GM21529 (cell line): ENCODE measurements around the gene KIF26B.

Experiments used
- ATAC-seq: cut with Tn5 transposase; IDR thresholded peaks from one replicate; pipeline ENCODE4 v1.9.1; 2021; ENCODE audit not compliant: unreplicated experiment

Gene KIF26B

DNA sequence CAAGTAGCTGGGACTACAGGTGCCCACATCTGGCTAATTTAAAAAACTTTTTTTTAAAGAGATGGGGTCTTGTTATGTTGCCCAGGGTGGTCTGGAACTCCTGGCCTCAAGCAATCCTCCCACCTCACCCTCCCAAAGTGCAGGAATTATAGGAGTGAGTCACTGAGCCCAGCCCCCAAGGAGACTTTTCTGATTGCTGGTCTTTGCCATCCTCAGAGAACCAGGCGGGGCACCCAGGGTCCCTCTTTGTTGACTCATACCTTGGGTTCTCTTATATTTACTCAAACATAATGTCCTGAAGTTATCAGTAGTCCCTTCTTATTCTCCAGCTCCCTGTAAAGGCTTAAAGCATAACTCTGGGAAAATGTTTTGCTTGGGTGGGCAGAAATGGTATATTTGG lies 51.1 kb downstream of the KIF26B start:
- ATAC-seq, result no peak

DNA sequence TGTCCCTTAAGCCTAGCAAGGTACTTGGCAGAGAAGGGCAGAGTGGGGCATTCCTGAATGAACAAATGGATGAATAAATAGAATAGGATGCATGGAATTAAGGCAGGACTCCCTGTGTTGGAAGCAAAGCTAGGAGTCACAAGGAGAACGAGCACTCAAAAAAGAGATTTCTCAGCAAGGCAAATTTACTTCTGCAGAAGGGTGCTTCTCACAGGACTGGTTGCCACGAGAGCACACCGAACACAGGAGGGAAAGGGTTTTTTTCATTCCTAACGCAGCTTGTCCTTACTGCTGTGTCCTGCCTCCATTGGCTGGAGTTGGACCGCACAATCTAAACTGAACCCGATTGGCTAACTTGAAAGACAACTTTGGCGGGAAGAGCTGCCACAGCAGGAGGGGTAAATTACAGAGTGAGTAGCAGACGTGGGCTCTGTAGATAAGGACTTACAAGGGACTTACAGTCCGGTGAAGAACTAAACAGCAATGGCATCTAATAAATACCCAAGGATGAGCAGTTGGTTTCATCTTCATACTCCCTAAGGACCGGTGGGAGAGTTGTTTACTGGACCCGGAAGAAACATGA lies 52.4 kb downstream of the KIF26B start:
- no peak for ATAC-seq

DNA sequence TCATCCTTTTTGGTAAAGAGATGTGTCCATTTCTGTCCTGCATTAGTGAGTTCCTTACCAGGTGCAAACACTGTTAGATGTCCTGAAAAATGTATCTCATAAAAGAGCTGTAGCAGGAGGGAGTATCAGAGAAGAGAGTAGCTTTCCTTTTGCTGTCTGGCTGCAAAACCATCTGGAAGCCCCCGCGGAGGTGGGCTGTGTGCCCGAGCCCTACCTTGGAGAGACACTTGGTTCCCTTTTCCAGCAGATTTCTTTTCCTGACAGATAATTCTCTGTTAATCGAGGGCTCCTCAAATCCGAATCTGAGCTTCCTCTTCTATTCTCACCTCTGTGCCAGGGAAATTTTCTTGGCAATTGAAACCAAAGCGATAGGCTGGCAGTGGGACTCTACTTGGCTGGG lies 53.0 kb downstream of the KIF26B start:
- no peak for ATAC-seq

DNA sequence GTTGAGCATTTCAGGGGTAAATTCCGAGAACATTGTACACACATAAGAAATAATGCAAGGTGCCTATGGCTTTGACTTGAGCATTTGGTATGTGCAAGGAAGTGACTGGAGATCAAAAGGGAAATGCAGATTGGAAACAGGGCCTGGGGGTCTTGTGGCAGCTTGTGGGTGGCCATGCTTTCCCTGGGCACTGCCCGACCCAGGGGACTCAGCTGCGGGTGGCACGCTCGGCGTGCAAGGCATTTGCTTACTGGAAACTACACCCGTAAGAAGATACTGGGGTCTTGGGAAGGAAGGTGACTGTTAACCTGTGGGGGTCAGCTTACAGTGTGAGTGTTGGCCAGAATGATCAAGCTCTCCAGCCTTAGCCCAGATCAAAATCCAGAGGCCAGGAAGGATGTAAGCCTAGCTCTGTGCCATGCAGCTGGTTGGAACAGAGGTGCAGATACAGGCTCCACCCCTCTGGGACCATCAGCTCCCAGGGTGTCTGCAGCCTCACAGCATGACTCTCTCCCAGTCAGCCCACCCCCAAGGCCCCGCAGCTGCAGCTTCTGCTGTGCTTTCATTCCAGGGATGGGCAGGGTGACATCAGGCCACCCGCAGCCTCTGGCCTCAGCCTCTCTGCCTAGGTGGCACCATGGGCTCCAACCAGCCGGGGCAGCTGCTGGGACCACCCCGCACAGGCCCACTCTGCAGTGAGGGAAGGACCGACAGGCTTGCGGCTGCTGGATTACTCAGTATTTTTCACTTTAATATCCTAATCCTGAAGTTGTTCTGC lies 55.1 kb downstream of the KIF26B start:
- ATAC-seq, result no peak

DNA sequence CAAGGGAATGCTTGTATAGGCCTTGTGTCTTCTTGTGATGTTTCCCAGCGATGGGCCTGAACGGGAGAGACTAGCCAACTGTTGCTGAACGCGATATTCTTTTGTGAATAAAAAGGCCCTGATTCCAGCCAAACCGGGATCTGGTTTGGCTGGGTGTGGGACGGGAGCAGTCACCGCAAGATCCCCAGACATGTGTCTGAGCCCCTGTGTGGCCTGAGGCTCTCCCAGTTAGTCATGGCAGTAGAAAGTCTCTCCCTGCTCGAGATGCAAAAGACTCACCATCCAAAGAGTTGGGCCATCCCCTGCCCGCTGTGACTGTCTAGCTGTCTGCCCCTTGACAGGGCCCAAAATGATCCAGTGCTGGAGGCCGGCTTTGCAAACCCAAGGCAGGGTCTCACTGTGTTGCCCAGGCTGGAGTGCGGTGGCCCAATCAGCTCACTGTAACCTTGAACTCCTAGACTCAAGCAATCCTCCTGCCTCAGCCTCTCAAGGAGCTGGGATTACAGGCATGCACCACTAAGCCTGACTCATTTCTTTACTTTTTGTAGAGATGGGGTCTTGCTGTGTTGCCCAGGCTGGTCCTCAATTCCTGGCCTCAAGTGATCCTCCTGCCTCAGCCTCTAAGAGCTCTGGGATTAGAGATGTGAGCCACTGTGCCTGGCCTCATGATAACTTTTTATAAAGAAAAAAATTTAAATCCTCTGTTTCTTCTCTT lies 56.4 kb downstream of the KIF26B start:
- ATAC-seq, result no peak

DNA sequence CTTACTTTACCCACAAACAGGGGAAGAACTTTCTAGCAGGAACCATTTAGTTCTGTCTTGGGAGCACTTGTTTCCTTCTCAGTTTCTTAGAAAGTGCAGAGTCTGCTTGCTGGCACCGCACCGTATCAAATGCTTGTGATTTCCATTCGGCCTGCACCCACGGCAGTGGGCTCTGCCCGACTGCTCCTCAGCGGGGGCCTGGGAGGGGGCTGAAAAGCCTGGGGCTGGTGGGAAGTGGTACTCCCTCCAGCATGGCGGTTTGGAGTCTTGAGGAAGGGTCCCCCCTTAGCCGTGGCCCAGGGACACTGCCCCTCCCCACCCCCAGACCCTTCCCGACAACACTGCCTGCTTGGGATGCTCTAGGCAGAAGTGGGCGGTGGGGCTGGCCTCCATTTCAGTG lies 57.0 kb downstream of the KIF26B start:
- ATAC-seq, result no peak

DNA sequence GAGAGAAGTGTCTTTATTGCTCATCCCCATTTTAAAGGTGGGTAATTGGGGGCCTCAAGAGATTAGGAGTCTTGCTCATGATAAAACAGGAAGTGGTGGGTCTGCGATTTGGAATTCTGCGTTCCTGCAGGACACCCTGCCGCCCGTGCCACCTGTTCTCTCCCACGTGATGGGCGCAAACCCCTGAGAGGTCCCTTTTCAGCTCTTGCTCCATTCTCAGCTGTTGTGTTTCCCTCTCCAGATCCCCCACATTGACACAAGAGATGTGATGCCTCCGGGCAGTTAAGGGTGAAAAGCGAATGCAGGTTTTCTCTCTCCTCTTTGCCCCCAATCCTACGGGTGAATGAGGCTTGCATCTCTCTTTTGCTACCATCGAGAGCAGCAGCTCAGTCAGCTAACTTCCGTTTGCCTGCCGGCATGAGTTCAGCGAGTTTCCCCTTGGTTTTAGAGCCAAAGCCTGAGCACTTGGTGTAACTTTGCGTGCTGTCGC lies 57.5 kb downstream of the KIF26B start:
- ATAC-seq, result no peak

DNA sequence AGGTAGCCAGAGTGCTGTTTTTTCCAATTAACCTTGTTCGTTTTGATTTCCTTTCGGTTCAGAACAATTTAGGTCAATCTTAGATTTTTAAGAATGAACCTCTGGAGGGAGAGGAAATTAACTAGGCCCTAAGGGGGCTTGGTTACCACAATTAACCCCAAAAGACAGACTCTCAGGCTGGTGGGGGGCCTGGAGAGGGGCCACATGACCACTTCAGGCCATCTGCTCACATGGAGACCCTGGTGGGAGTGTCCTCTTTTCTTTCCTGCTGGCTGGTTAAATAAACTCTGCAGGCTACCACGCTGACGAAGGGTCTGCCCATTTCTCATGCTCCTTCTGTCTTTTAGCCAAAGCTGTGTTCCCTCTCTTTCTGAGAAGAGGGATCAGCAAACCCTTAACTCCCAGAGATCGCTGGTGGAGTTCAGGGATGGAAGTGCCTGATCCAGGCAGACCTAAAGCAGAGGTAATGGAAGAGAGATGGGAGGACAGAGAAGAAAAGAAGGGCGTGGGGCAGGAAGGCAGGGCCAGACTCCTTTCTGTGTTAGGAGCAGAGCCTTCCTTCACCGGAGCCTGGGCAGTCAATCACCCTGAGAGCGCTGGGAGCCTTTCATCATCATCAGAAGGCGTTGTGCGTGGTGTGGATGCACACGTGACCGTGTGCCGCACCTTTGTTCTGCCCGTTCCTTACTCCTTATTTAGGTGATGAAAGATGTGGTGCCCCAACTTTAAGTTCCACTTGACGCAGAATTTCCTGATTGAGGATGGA lies 58.5 kb downstream of the KIF26B start:
- no peak for ATAC-seq

DNA sequence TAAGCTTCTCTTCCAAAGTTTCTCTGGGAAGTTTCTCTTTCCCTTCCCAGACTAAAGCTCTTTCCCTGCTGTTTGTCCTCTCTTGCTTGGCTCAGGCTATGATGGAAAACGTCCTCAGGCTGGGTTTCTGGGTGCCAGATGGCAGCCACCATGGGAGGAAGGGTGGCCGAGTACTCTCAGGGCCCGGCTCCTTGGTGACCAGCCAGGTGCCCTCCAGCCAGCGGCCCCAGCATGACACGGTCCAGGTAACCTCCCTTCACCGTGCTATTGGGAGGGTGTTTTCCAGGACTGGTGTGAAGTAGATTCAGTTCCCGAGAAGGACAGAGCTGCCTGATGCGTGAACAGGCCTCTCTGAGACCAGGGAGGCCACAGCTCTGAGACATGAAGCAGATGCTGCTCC lies 60.3 kb downstream of the KIF26B start:
- no peak for ATAC-seq

DNA sequence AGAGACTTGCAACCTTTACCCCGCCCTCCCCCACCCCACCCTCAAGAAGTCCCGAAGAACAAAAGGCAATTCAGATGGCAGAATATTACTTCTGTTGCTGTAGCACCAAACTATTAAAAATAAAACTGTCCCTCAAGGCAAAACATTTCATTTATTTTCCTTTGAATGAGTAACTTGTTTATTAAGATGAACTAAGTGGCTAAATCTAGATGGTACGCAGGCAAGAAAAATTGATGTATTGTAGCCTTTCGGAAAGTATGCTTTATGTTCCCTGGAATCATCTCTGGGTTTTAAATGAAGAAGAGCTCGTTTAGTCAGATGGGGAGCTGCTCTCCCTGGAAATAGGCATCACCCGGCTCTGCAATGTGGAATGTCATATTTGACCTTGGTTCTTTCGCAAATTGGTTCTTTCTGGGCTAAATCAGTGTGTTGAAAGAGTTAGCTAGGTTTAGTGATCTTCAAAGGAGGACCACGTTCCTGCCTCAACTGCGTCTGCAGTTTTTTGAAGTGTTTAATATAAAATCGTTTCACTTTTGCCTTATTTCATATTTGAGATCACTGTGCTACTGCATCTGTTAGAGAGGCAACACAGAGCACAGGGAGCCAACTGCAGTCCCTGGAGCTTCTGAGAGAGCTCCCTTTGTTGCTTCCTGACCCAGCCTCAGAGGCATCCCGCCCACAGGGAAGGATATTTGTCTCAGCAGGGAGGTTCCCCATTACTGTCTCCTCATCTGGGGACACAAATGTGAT lies 61.8 kb downstream of the KIF26B start:
- ATAC-seq, result no peak

DNA sequence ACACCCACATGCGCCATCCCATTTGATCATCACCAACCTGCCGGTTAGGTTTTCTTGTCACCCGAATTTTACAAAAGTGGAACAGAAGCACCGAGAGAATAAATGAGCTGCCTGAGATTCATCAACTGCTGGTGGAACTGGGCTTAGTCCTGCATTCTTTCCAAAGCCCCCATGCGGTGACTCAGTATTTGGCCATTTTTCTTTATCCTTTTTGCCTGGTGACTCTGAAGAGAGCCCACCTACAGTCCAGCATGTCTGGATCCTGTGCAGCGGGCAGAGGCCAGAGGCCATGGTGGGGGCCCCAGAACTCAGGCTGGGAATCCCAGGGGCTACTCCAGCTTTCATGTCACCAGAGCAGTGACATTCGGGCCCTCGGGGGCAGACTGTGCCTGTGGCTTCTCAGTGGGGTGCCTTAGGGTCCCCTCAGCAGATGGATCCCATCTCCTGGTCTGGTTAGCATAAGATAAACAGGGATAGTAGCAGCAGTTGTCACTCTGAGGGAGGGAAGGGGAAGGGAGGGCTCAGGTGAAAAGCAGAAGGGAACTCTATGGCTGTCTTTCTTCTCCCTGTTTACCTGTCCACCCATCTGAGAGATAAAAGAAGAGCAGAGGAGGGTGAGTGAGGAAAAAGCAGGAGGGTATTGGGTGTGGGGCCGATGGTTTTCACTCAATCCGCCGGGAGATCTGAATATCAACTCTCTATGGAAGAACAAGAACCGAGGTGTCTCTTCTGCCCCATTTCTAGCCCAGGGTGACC lies 63.2 kb downstream of the KIF26B start:
- no peak for ATAC-seq

DNA sequence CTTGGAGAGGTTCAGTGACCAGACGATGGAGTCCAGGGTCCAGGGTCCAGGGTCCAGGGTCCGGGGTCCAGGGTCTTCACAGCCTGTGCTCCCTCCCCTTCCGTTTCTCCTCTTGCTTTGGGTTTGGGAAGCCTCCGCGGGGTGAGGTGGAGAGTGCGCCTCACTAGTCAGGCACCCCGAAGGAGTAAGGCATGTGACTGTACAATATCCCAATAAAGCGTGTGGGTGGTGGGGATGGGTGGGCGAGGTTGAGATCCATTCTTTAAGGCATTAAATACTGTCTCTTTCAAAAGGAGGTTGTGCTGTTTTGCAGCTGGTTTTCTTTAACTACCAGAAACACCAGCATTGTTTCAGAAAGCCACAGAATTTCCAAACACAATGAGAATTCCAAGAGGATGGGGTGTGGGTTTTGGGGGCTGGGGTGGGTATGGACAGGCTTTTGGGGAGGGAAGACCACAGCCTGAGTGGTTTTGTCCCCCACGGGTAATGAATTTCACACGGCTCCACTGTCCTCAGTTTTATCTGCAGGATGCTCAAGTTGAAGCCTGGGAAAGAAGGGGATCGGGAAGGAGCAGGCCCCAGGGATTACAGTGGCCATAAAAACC lies 65.7 kb downstream of the KIF26B start:
- no peak for ATAC-seq

DNA sequence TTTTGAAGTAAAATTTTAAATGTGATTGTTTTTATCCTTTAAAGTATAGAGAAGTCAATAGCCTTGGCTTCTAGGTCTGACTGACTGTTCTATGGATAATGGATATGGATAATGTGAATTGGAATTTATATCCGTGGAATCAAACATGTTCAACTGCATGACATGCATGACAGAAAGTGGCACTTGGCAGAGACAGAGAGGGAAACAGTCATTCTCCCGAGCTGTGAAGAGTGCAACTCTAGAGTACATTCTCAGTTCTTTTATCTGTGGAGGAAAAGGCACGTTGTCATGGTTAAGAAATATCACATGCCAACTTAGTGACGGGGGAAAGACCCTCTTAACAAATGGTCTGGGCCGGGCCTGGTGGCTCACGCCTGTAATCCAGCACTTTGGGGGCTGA lies 67.0 kb downstream of the KIF26B start:
- no peak for ATAC-seq

DNA sequence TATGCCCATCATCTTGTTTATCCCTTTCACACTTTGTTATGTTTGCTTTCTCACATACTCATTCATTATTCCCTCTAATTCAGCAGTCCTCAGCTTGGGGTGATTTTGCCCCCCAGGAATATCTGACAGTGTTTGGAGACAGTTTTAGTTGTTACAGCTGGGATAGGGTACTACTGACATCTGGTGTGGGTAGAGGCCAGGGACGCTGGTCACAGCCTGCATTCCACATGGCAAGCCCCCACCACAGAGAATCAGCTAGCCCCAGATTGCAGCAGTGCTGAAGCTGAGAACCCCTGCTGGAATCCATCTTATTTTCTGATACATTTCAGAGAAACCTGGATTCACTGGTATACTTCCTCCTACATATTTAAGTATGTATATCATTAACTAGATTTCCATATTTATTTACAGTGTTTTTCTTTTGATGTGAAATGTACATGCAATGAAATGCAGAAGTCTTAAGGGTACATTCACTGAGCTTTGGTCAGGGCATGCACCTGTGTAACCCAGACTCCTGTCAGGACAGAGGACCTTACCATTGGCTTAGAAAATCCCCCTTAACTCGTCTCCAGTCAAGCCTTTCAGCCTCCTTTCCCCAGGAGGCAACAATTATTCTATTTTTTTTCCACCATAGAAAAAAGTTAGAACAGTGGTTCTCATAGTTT lies 68.3 kb downstream of the KIF26B start:
- ATAC-seq, result no peak

DNA sequence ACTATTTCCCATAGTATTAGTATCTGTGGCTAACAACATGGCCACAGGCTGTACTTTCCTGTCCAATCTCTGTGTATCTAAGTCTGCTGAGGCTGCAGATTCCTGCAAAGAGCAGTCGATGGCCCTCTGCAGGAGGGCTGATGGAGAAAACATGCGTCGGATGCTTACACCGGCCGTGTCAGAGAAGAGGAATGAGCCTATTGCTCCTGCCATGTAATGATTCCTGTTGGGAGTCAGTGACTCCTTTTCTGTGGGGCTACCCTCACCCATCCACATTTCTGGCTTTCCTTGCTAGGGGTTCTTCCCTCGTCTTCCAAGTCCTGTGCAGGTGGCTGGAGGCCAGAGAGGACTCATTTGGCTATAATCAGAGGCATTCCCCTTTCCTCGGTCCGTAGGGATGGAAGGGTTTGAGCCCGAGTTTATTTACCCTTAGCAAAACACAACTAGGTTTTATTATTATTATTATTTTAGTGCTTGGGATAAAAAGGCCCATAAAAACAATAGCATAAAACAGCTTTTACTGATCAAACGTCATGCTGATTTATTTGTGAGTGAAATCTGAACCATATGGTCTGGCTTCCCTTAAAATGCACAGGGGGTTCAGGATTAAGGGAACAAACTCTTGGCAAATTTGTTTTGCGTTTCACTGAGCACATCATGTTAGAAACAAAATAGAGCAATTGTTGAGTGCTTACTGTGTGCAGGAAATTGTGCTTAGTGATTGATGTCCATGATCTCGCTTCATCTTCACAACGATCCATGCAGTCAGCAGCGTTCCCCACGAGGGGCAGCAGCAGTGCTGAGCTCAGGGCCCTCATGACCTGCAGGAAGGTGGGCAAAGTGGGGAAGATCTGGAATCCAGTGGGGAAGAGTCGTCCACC lies 70.8 kb downstream of the KIF26B start:
- no peak for ATAC-seq

DNA sequence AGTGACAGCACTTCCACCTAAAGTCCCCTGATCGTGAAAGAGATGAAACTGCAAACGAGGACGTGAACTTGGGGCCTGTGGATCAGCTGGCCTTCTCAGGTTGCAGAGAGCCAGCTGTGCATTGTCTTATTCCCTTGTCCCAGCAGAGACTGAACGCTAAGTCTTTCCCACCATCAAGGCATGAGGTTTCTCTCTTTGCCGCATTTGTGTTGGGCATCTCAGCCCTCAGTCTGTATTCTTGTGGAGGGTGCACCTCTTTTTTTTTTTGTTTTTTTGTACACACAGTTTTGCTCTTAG lies 71.4 kb downstream of the KIF26B start:
- no peak for ATAC-seq

DNA sequence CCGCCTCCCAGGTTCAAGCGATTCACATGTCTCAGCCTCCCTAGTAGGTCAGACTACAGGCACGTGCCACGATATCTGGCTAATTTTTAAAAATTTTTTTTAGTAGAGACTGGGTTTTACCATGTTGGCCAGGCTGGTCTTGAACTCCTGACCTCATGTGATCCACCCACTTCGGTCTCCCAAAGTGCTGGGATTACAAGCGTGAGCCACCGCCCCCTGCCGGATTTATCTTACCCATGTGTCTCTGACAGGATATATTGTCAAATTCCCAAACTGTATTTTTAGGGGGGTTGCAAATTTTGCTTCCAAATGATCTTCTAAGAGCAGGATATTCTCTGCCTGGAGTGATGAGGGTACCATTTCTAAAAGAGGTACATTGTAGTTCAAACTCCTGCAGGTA lies 74.3 kb downstream of the KIF26B start:
- no peak for ATAC-seq

DNA sequence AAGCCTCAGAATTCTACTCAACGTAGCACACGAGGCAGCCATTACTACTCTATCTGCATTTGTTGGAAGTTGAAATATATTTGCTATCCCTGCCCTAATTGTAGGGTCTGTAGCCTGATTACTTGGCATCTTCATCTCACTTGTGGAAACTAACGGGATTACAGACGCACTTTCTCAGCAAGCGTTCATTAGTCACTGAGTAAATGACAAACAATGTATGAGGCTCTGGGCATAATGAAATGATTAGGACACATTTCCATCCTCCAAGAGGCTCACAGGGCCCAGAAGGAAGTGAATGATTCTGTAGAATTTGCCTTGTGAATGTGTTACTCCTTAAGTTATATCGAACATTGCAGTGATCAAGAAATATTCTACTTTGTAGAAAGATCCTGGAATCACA lies 78.1 kb downstream of the KIF26B start:
- no peak for ATAC-seq
